ENCODE results near the gene TMEM256.

TMEM256 gene

GRCh38 chr17:7383742-7384488 lies 20.0 kb downstream of the TMEM256 start:
- DNase-seq (ENCODE audit: low read depth in 1 of 2, low spot score in 1 of 2): no peak
- Histone ChIP-seq H3K27ac (replicated peaks) (no peak overlapping the region), H3K4me3 (replicated peaks; ENCODE audit: insufficient read depth, low read length) (no peak overlapping the region; the same call in 1 of the 2 replicates)

GRCh38 chr17:7383371-7383741 lies 20.5 kb downstream of the TMEM256 start:
- TF ChIP-seq GABPA (IDR thresholded peaks at IDR 0.05; ENCODE audit: low read depth) (no peak), REST (IDR thresholded peaks at IDR 0.05; ENCODE audit: insufficient replicate concordance, low read depth) (no peak), CTCF (IDR thresholded peaks at IDR 0.05; ENCODE audit: insufficient read depth, low read length) (no peak), SPI1 (IDR thresholded peaks at IDR 0.05; ENCODE audit: borderline replicate concordance, low read depth) (no peak), POLR2AphosphoS5 (IDR thresholded peaks at IDR 0.05; ENCODE audit: low read depth) (no peak)
- no peak overlapping the region for H3K4me3 ChIP-seq (replicated peaks; ENCODE audit: insufficient read depth, low read length)
- no peak for DNase-seq (ENCODE audit: low read depth in 1 of 2, low spot score in 1 of 2)

More at GRCh38 chr17:7383742-7384488, 20.0 kb downstream of the TMEM256 start:
- TF ChIP-seq CTCF (IDR thresholded peaks at IDR 0.05; ENCODE audit: insufficient read depth, low read length) (no peak), REST (IDR thresholded peaks at IDR 0.05; ENCODE audit: insufficient replicate concordance, low read depth) (no peak), POLR2AphosphoS5 (IDR thresholded peaks at IDR 0.05; ENCODE audit: low read depth) (no peak), SPI1 (IDR thresholded peaks at IDR 0.05; ENCODE audit: borderline replicate concordance, low read depth) (no peak), GABPA (IDR thresholded peaks at IDR 0.05; ENCODE audit: low read depth) (no peak)
- no peaks in the 10 kb centered on the region for H3K27me3 ChIP-seq (ENCODE audit: insufficient read depth, poor library complexity, severe bottlenecking)

GRCh38 chr17:7382901-7383300 lies 21.0 kb downstream of the TMEM256 start:
- Histone ChIP-seq H3K4me3 (replicated peaks; ENCODE audit: insufficient read depth, low read length) (no peak overlapping the region), H3K27me3 (ENCODE audit: insufficient read depth, poor library complexity, severe bottlenecking) (no peaks in the 10 kb centered on the region), H3K27ac (replicated peaks) (no peak overlapping the region)
- DNase-seq (ENCODE audit: low read depth in 1 of 2, low spot score in 1 of 2): no peak
- TF ChIP-seq POLR2AphosphoS5 (IDR thresholded peaks at IDR 0.05; ENCODE audit: low read depth): no peak
- TF ChIP-seq GABPA (IDR thresholded peaks at IDR 0.05; ENCODE audit: low read depth): no peak
- TF ChIP-seq REST (IDR thresholded peaks at IDR 0.05; ENCODE audit: insufficient replicate concordance, low read depth): no peak
- TF ChIP-seq SPI1 (IDR thresholded peaks at IDR 0.05; ENCODE audit: borderline replicate concordance, low read depth): no peak
- TF ChIP-seq CTCF (IDR thresholded peaks at IDR 0.05; ENCODE audit: insufficient read depth, low read length): no peak

More at GRCh38 chr17:7383371-7383741, 20.5 kb downstream of the TMEM256 start:
- no peak overlapping the region for H3K27ac ChIP-seq (replicated peaks)
- no peaks in the 10 kb centered on the region for H3K27me3 ChIP-seq (ENCODE audit: insufficient read depth, poor library complexity, severe bottlenecking)
